Fibroblast of mammary gland (primary cell): ENCODE measurements around the gene CAPZB.
"Not testable (repeated sequence)": the region's sequence is repeated elsewhere in the genome, so short reads cannot be mapped to it uniquely, and the experiment has no call there.

Experiments
- DNase-seq: peaks from one replicate; pipeline ENCODE4 v3.0.0-alpha.2; 2010; ENCODE audit warnings: low read depth
- H3K4me3 ChIP-seq: 2 replicates; pipeline ENCODE4 v1.5.1; 2011; ENCODE audit warnings: low read depth, mild to moderate bottlenecking, low read length, moderate library complexity; ENCODE audit not compliant: control insufficient read depth
- TF ChIP-seq, protein P1 (sequence below): conservative IDR thresholded peaks from 2 replicates; pipeline ENCODE4 v1.5.1; 2011; ENCODE audit warnings: low read depth, low read length, inconsistent platforms; ENCODE audit not compliant: control insufficient read depth, insufficient read depth

CAPZB gene

DNA sequence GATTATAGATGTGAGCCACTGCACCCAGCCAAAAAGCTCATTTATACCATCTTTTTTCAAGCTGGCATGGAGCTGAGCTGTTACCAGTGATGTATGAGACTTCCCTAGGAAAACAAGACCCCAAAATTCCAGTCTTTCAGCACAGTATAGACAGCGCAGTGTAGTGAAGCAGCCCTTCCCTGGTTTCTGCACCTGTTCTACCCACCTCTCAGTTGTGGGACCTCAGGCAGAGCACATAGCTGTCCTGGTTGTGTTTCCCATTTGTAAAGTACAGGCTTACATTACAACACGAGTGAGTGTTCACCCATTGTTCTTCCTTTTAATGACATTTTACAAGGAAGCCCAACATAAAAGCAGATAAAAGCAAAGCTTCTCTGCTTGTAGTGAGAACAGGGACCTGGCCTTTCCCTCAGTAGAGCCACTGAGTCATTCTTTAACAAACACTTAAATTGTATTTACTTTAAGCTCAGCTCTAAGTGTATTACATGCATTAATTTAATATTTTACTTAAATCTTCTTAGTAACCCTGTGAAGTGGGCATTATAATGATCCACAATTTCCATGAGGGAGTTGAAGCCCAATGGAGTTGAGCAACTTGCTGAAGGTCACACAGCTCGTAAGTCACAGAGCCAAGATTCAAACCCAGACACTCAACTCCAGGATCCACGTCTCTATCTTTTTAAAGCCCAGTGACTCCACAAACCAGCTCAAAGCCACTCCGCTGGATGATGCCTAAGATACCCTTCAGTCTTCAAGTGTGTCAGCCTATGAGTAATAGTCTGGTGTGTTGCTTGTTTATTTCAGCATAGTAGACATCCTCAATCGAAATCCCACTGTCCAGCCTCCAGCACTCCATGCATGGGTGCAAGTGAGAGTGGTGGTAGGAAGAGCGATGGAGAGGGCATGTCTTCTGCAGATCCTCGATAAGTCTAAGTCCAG lies 40.5 kb upstream of the CAPZB start:
- DNase-seq = no peak
- TF ChIP-seq, protein P1, sequence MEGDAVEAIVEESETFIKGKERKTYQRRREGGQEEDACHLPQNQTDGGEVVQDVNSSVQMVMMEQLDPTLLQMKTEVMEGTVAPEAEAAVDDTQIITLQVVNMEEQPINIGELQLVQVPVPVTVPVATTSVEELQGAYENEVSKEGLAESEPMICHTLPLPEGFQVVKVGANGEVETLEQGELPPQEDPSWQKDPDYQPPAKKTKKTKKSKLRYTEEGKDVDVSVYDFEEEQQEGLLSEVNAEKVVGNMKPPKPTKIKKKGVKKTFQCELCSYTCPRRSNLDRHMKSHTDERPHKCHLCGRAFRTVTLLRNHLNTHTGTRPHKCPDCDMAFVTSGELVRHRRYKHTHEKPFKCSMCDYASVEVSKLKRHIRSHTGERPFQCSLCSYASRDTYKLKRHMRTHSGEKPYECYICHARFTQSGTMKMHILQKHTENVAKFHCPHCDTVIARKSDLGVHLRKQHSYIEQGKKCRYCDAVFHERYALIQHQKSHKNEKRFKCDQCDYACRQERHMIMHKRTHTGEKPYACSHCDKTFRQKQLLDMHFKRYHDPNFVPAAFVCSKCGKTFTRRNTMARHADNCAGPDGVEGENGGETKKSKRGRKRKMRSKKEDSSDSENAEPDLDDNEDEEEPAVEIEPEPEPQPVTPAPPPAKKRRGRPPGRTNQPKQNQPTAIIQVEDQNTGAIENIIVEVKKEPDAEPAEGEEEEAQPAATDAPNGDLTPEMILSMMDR = no peak
- no peak overlapping the region for H3K4me3 ChIP-seq

DNA sequence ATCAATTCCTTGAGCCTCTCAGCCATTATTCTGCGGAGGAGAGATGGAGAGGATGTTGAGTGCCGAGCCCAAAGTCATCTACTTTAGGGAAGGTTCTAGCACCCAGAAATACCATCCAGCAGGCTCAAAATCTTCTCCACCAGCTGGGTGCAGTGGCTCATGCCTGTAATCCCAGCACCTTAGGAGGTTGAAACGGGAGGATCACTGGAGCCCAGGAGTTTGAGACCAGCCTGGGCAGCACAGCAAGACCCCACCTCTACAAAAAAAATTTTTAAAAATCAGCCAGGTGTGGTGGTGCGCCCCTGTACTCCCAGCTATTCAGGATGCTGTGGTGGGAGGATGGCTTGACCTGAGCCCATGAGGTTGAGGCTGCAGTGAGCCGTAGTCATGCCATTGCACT lies 39.5 kb upstream of the CAPZB start:
- no peak for DNase-seq
- no peak overlapping the region for H3K4me3 ChIP-seq
- TF ChIP-seq, protein P1 = no peak

DNA sequence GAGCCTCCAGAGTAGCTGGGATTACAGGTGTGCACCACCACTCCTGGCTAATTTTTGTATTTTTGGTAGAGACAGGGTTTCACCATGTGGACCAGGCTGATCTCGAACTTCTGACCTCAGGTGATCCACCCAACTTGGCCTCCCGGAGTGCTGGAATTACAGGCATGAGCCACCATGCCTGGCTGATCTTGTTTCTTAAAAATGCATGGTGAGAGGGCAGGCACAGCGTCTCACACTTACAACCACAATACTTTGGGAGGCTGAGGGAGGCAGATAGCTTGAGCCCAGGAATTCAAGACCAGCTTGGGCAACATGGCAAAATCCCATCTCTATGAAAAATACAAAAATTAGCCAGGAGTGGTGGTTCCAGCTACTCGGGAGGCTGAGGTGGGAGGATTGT lies 37.2 kb upstream of the CAPZB start:
- not testable (repeated sequence) for DNase-seq, H3K4me3 ChIP-seq

DNA sequence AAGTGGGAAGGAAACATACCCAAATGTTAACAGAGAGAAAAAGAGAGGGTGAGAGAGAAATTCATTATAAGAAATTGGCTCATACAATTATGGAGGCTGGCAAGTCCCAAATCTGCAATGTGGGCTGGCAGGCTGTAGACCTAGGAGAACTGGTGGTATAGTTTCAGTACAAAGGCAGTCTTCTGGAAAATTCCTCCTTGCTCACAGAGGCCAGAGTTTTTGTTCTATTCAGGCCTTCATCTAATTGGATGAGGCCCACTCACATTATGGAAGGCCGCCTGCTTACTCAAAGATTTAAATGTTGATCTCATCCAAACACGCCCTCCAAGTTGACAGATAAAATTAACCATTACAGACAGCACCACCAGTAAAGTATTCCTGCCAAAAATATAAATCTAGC lies 36.1 kb upstream of the CAPZB start:
- DNase-seq = no peak
- TF ChIP-seq, protein P1 = no peak
- H3K4me3 ChIP-seq = no peak overlapping the region

DNA sequence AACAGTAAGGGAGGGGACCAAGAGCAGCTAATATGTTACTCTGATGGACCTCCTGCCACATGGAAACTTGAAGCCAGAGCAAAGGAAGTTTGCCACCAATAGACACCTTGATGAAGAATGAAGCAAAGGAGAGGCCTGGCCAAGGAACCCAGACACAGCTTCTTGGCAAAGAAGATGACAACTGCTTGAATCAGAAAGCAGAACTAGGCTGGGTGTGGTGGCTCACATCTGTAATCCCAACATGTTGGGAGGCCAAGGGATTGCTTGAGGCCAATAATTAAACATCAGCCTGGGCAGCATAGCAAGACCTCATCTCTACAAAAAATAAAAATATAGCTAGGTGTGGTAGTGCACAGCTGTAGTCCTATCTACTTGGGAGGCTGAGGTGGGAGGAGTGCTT lies 31.7 kb upstream of the CAPZB start:
- TF ChIP-seq, protein P1 = no peak
- no peak for DNase-seq
- H3K4me3 ChIP-seq = no peak overlapping the region

DNA sequence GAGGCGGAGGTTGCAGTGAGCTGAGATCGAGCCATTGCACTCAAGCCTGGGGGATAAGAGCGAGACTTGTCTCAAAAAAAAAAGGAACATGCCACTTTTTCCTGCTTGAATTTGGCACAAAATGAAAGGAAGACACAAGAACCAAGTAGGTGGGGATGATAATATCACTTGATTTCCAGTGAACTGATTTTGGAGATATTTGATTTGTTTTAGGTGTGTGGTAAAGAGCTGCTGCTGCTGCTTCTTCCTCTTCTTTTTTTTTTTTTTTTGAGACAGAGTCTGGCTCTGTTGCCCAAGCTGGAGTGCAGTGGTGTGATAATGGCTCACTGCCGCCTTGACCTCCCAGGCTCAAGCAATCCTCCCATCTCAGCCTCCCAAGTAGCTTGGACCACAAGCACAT lies 29.9 kb upstream of the CAPZB start:
- no peak for DNase-seq
- TF ChIP-seq, protein P1 = no peak
- H3K4me3 ChIP-seq = no peak overlapping the region

DNA sequence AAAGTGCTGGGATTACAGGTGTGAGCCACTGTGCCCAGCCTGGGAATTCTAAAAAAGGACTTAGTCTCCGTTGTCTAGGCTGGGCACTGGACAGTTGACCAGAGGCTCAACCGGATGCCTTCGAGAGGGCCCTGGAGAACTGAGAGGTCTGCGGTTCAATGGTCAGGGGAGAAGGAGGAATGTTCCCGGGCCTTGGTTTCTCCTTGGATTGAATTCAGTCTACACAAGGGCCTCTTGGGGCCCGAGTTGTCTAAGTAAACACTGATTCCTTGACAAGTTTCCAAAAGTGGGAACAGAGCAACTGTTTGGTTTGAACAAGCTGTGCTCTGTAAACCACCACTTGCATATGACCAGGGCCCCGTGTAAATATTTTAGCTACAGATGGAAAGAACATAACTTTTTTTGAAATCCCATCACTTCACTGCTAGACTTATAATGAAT lies 29.1 kb upstream of the CAPZB start:
- DNase-seq = peak; percentile 93
- TF ChIP-seq, protein P1 = no peak
- no peak overlapping the region for H3K4me3 ChIP-seq
